ENCODE results near the gene NME1. TPM values are rescaled to one million over a fixed set of nuclear protein-coding genes. Genes with fewer than 3 reads are reported as not detected.

Gene NME1
- total and polyA plus RNA-seq, 2 donors from 2014 or later, result 55.9 to 112 TPM

DNA sequence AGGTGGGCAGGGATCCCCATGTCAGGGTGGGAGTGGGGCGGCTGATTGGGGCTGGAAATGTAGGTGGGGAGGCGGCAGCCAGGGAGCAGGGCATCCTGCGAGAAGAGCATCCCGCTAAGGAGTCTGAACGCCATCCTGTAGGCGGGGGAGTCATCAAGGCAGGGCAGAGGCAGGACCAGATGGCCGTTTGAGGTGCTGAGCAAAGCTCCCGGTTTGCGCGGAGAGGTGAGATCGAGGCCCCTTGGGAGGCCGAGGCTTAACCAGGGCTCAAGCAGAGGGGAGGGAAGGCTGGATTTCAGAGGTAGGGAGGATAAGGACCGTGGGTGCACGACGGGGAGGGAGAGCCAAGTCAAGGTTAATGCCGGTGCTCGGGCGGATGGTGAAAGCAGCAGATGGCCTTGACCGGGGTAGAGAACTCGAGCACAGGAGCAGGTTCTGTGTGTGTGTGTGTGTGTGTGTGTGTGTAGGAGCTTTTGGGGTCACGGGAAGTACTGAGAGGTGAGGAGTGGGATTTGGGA is 12.4 kb downstream of the NME1 start:
- Histone ChIP-seq H3K4me3 (ENCODE audit: low read length in 3 of 3) (peak overlapping the region; percentile 85 to 98 (median 96)), H3K36me3 (ENCODE audit: control insufficient read depth in 2 of 3, insufficient read depth in 3 of 3, low read length in 3 of 3) (peaks cover 0 to 12% (median 8%) of the 10 kb centered on the region in 3 donors), H3K27ac (ENCODE audit: low read depth in 2 of 2, low read length in 2 of 2) (peak overlapping the region; percentile 89 to 97), H3K27me3 (ENCODE audit: control insufficient read depth, insufficient read depth, low read length) (no peaks in the 10 kb centered on the region), H3K4me1 (ENCODE audit: control insufficient read depth in 2 of 3, insufficient read depth in 2 of 3, low read depth in 1 of 3, low read length in 3 of 3) (peaks cover 0 to 7% (median 0%) of the 10 kb centered on the region in 3 donors), H3K9me3 (ENCODE audit: control insufficient read depth in 2 of 3, insufficient read depth in 1 of 3, low read length in 3 of 3) (no peaks in the 10 kb centered on the region), H3K9ac (ENCODE audit: low read length in 3 of 3) (peak overlapping the region; percentile 82 to 99 (median 90))
- intact Hi-C loops (cut with DNase I), result no loop called here
- no peak for FAIRE-seq
- peak in 2 of 5 donors; percentile 51 to 78 for DNase-seq
- TF ChIP-seq, protein P1, sequence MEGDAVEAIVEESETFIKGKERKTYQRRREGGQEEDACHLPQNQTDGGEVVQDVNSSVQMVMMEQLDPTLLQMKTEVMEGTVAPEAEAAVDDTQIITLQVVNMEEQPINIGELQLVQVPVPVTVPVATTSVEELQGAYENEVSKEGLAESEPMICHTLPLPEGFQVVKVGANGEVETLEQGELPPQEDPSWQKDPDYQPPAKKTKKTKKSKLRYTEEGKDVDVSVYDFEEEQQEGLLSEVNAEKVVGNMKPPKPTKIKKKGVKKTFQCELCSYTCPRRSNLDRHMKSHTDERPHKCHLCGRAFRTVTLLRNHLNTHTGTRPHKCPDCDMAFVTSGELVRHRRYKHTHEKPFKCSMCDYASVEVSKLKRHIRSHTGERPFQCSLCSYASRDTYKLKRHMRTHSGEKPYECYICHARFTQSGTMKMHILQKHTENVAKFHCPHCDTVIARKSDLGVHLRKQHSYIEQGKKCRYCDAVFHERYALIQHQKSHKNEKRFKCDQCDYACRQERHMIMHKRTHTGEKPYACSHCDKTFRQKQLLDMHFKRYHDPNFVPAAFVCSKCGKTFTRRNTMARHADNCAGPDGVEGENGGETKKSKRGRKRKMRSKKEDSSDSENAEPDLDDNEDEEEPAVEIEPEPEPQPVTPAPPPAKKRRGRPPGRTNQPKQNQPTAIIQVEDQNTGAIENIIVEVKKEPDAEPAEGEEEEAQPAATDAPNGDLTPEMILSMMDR (IDR thresholded peaks at IDR 0.05; ENCODE audit: borderline replicate concordance, extremely low read depth, insufficient read depth), result no peak

GRCh38 chr17:51166198-51166986 is 13.0 kb downstream of the NME1 start, which contains the start of gene NME2:
Gene NME2 (plus strand): TSS chr17:51166411. CDS start chr17:51166831, 420 bp downstream.
- H3K9ac ChIP-seq (ENCODE audit: low read length in 3 of 3), result peak within 1 kb of the TSS; percentile 82 to 99 (median 90)

DNA sequence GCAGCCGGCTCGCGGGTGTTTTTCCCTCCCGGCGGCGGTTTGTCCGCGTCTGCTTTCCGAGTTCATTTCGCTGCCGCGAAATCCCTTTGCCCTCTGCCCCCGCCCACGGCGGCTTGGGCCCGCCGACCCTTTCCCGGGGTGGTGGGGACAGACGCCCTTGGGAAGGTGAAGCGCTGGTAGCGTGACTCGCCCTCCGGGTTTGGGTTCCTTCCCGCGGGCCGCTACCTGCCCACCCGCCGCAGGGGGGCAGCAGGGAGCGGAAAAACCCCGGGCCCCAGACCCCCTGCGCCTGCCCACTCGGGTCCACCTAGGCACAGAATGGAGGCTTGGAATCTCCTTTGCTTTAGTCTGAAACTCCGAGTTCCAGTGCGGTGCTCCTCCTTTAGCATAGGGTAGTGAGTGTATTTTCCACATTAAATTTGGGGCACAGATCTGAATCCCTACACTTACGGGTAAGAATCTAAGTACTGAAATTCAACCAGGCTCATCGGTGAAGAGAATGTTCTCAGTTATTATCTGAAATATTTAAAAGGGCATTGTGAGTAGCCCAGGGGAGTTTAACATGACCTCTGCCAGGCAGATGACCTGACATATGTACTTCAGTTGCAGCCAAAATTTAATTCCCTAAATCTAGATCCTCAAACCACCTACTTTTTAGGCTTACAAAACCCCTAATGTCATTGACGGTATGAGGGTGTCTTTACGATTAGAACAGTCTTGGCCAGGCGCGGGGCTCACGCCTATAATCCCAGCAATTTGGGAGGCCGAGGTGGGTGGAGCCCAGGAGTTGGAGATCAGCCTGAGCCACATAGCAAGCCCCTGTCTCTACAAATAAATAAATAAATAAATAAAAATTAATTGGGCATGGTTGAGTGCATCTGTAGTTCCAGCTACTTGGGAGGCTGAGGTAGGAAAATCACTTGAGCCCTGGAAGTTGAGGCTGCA is 13.9 kb downstream of the NME1 start:
- no peak for FAIRE-seq
- peak; percentile 57 to 84 (median 68) for DNase-seq
- peak overlapping the region; percentile 93 to 97 for H3K27ac ChIP-seq (ENCODE audit: low read depth in 2 of 2, low read length in 2 of 2)
- peak overlapping the region; percentile 18 to 60 (median 60) for H3K9ac ChIP-seq (ENCODE audit: low read length in 3 of 3)
- peaks cover 0 to 8% (median 0%) of the 10 kb centered on the region in 3 donors for H3K36me3 ChIP-seq (ENCODE audit: control insufficient read depth in 2 of 3, insufficient read depth in 3 of 3, low read length in 3 of 3)
- no peaks in the 10 kb centered on the region for H3K9me3 ChIP-seq (ENCODE audit: control insufficient read depth in 2 of 3, insufficient read depth in 1 of 3, low read length in 3 of 3)
- H3K4me3 ChIP-seq (ENCODE audit: low read length in 3 of 3), result peak overlapping the region; percentile 58 to 98 (median 75)
- H3K4me1 ChIP-seq (ENCODE audit: control insufficient read depth in 2 of 3, insufficient read depth in 2 of 3, low read depth in 1 of 3, low read length in 3 of 3), result peaks cover 0 to 7% (median 0%) of the 10 kb centered on the region in 3 donors
- TF ChIP-seq, protein P1 (IDR thresholded peaks at IDR 0.05; ENCODE audit: borderline replicate concordance, extremely low read depth, insufficient read depth), result peak; percentile 51
- H3K27me3 ChIP-seq (ENCODE audit: control insufficient read depth, insufficient read depth, low read length), result no peaks in the 10 kb centered on the region
- intact Hi-C loops (cut with DNase I), result no loop called here

More at GRCh38 chr17:51166198-51166986, 13.0 kb downstream of the NME1 start, which contains the start of gene NME2:
- Histone ChIP-seq H3K9me3 (ENCODE audit: control insufficient read depth in 2 of 3, insufficient read depth in 1 of 3, low read length in 3 of 3) (no peaks in the 10 kb centered on the region), H3K36me3 (ENCODE audit: control insufficient read depth in 2 of 3, insufficient read depth in 3 of 3, low read length in 3 of 3) (peaks cover 0 to 11% (median 7%) of the 10 kb centered on the region in 3 donors), H3K27me3 (ENCODE audit: control insufficient read depth, insufficient read depth, low read length) (no peaks in the 10 kb centered on the region), H3K27ac (ENCODE audit: low read depth in 2 of 2, low read length in 2 of 2) (peak within 1 kb of the TSS; percentile 93 to 97), H3K4me1 (ENCODE audit: control insufficient read depth in 2 of 3, insufficient read depth in 2 of 3, low read depth in 1 of 3, low read length in 3 of 3) (peaks cover 0 to 7% (median 0%) of the 10 kb centered on the region in 3 donors), H3K4me3 (ENCODE audit: low read length in 3 of 3) (peak within 1 kb of the TSS; percentile 85 to 98 (median 96))
- peak; percentile 92 to 96 (median 95) for DNase-seq
- TF ChIP-seq, protein P1 (IDR thresholded peaks at IDR 0.05; ENCODE audit: borderline replicate concordance, extremely low read depth, insufficient read depth), result peak; percentile 19
- intact Hi-C loops (cut with DNase I), result no loop called here
- no peak for FAIRE-seq
